ENCODE results near the gene DLG1.

Gene DLG1

GRCh38 chr3:197001972-197002700 lies 296.3 kb downstream of the DLG1 start:
- DNase-seq (ENCODE audit: low read depth in 4 of 4, low spot score in 1 of 4) = no peak

- no peak for DNase-seq (ENCODE audit: low read depth in 4 of 4, low spot score in 1 of 4)
These were observed 297.1 kb downstream of the DLG1 start for GRCh38 chr3:197001106-197001971.

GRCh38 chr3:197000211-197000610 lies 298.2 kb downstream of the DLG1 start:
- DNase-seq (ENCODE audit: low read depth in 4 of 4, low spot score in 1 of 4) = no peak

GRCh38 chr3:196998966-196999760 lies 299.2 kb downstream of the DLG1 start:
- DNase-seq (ENCODE audit: low read depth in 4 of 4, low spot score in 1 of 4) = no peak

- DNase-seq (ENCODE audit: low read depth in 4 of 4, low spot score in 1 of 4) = no peak
These were observed 301.1 kb downstream of the DLG1 start for GRCh38 chr3:196997311-196997710.

GRCh38 chr3:196996454-196997265 lies 301.8 kb downstream of the DLG1 start:
- DNase-seq (ENCODE audit: low read depth in 4 of 4, low spot score in 1 of 4) = no peak

- DNase-seq (ENCODE audit: low read depth in 4 of 4, low spot score in 1 of 4) = no peak
These were observed 302.6 kb downstream of the DLG1 start for GRCh38 chr3:196995646-196996355.

GRCh38 chr3:196995027-196995426 lies 303.4 kb downstream of the DLG1 start:
- no peak for DNase-seq (ENCODE audit: low read depth in 4 of 4, low spot score in 1 of 4)

- no peak for DNase-seq (ENCODE audit: low read depth in 4 of 4, low spot score in 1 of 4)
These were observed 304.4 kb downstream of the DLG1 start for GRCh38 chr3:196994056-196994455.
